ENCODE results near the gene CPT1C. TPM values are rescaled to one million over a fixed set of nuclear protein-coding genes. Genes with fewer than 3 reads are reported as not detected.

CPT1C gene
- polyA plus RNA-seq, 1 donor (not counting 4 experiments of a cell fraction or from before 2014, with no cell fraction given): 0.41 TPM

DNA sequence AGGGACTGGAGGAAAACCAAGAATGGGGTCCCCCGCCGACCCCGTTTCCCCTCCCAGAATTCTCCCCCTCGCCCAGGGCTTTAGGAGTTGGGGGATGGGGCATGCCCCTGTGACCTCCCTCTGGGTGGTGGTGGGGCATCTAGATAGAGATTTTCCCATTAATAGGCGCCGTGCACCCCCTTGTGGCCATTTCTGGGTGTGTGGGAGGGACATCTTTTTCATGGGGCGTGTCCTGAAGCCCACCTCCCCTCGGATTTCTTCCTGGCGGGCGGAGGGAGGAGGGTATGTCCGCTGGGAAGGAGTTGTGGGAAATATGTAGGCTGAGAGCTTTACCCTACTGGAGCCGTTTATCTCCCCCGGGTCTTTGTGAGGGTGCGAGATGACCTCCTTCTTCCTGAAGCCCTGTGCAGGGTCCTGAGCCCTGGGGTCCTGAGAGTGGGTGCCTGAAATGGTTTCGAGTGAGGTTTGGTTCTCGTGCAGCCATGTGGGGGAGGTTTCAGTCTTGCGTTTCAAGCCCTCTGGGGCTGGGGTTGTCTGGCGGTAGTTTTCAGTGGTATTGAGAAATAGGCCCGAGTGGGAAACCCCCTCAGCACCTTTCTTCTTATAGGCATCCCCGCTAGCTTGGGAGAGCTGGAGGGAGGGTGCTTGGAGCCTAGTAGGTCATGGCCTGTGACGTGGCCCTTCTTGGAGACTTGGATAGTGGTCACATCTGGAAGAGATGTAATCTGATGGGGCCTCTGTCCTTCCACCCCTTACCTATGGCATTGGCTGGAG is 12.8 kb upstream of the CPT1C start:
- TF ChIP-seq CTCF (optimal IDR thresholded peaks at IDR 0.05 in 1 of 3, IDR thresholded peaks at IDR 0.05 in 1 of 3, conservative IDR thresholded peaks at IDR 0.05 in 1 of 3; ENCODE audit: extremely low read depth in 1 of 3, insufficient read depth in 2 of 3, low read length in 3 of 3) (peak; percentile 59 to 77 (median 71)), EZH2 (IDR thresholded peaks at IDR 0.05; ENCODE audit: low read length) (no peak)
- peaks cover 27% of the 10 kb centered on the region for H4K20me1 ChIP-seq (ENCODE audit: control insufficient read depth, extremely low read depth, insufficient read depth, low read length)
- H2AFZ ChIP-seq (ENCODE audit: control insufficient read depth, low read length): no peak overlapping the region
- no peak for FAIRE-seq
- peaks cover 48% of the 10 kb centered on the region for H3K79me2 ChIP-seq (ENCODE audit: control insufficient read depth, insufficient read depth, low read length)
- H3K27ac ChIP-seq (ENCODE audit: control insufficient read depth, insufficient read depth, low read length): peak overlapping the region; percentile 99
- no peaks in the 10 kb centered on the region for H3K27me3 ChIP-seq (ENCODE audit: control insufficient read depth, extremely low read depth, insufficient read depth, low read length)
- peaks cover 17 to 19% of the 10 kb centered on the region in 2 experiments for H3K36me3 ChIP-seq (ENCODE audit: control insufficient read depth in 2 of 2, extremely low read depth in 1 of 2, insufficient read depth in 2 of 2, low read length in 2 of 2)
- H3K9me1 ChIP-seq (ENCODE audit: control insufficient read depth, extremely low read depth, insufficient read depth, low read length): no peaks in the 10 kb centered on the region
- dilution Hi-C loops (cut with MboI; ENCODE audit: extremely low pct_ligation_motif_present, low sequenced_read_pairs): no loop called here
- peak overlapping the region; percentile 90 to 97 (median 96) for H3K4me3 ChIP-seq (ENCODE audit: control insufficient read depth in 2 of 3, extremely low read depth in 1 of 3, insufficient read depth in 2 of 3, low read depth in 1 of 3, low read length in 3 of 3)
- H3K9me3 ChIP-seq (ENCODE audit: control insufficient read depth, low read depth, low read length): no peaks in the 10 kb centered on the region
- peak overlapping the region; percentile 99 for H3K9ac ChIP-seq (ENCODE audit: control insufficient read depth, extremely low read depth, insufficient read depth, low read length)
- DNase-seq (ENCODE audit: low read depth, low spot score): no peak
- peaks cover 24% of the 10 kb centered on the region for H3K4me1 ChIP-seq (ENCODE audit: control insufficient read depth, extremely low read depth, insufficient read depth, low read length)
- H3K4me2 ChIP-seq (ENCODE audit: control insufficient read depth, extremely low read depth, insufficient read depth, low read depth, low read length): peak overlapping the region; percentile 98

DNA sequence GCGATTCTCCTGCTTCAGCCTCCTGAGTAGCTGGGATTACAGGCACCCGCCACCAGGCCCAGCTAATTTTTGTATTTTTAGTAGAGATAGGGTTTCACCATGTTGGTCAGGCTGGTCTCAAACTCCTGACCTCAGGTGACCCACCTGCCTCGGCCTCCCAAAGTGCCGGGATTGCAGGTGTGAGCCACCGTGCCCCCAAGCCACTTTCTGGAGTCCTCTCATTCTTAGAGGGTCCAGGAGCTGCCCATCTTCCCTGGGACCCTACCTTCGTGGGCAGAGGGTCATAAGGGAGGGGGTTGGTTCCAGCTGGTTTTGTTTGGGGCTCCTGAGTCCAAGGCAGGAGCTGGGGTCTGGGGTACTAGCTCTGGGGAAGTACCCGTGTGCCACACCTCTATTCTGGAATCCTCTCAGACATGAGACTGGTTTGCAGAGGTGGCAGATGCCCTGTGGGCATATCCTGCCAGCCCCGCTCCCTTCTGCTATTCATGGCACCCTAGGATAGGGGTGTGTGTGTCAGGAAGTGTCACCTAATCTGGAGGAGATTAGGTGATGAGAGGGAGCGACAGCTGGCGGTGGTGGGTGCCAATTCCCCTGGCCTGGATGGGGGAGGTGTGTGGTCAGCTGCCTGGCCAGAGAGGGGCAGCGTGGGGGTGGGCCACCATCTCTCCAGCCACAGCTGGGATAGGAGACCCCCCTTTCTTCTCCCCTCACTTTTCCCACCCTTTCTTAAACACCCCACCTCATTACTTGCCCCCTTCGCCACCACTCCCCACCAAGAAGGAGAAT is 11.7 kb upstream of the CPT1C start:
- Histone ChIP-seq H3K4me3 (ENCODE audit: control insufficient read depth in 2 of 3, extremely low read depth in 1 of 3, insufficient read depth in 2 of 3, low read depth in 1 of 3, low read length in 3 of 3) (peak overlapping the region; percentile 2 to 20 (median 11)), H3K4me1 (ENCODE audit: control insufficient read depth, extremely low read depth, insufficient read depth, low read length) (peaks cover 24% of the 10 kb centered on the region), H3K4me2 (ENCODE audit: control insufficient read depth, extremely low read depth, insufficient read depth, low read depth, low read length) (peak overlapping the region; percentile 98)

More for the DNA sequence above, 11.7 kb upstream of the CPT1C start:
- peak overlapping the region; percentile 6 for H3K9ac ChIP-seq (ENCODE audit: control insufficient read depth, extremely low read depth, insufficient read depth, low read length)
- H3K9me3 ChIP-seq (ENCODE audit: control insufficient read depth, low read depth, low read length): no peaks in the 10 kb centered on the region
- TF ChIP-seq CTCF (optimal IDR thresholded peaks at IDR 0.05 in 1 of 3, IDR thresholded peaks at IDR 0.05 in 1 of 3, conservative IDR thresholded peaks at IDR 0.05 in 1 of 3; ENCODE audit: extremely low read depth in 1 of 3, insufficient read depth in 2 of 3, low read length in 3 of 3): no peak
- TF ChIP-seq EZH2 (IDR thresholded peaks at IDR 0.05; ENCODE audit: low read length): no peak
- H3K9me1 ChIP-seq (ENCODE audit: control insufficient read depth, extremely low read depth, insufficient read depth, low read length): no peaks in the 10 kb centered on the region
- no peak for DNase-seq (ENCODE audit: low read depth, low spot score)
- H3K36me3 ChIP-seq (ENCODE audit: control insufficient read depth in 2 of 2, extremely low read depth in 1 of 2, insufficient read depth in 2 of 2, low read length in 2 of 2): peaks cover 23 to 24% of the 10 kb centered on the region in 2 experiments
- H3K27me3 ChIP-seq (ENCODE audit: control insufficient read depth, extremely low read depth, insufficient read depth, low read length): no peaks in the 10 kb centered on the region
- no peak for FAIRE-seq
- dilution Hi-C loops (cut with MboI; ENCODE audit: extremely low pct_ligation_motif_present, low sequenced_read_pairs): no loop called here
- peaks cover 27% of the 10 kb centered on the region for H4K20me1 ChIP-seq (ENCODE audit: control insufficient read depth, extremely low read depth, insufficient read depth, low read length)
- H2AFZ ChIP-seq (ENCODE audit: control insufficient read depth, low read length): no peak overlapping the region
- H3K79me2 ChIP-seq (ENCODE audit: control insufficient read depth, insufficient read depth, low read length): peaks cover 50% of the 10 kb centered on the region
- H3K27ac ChIP-seq (ENCODE audit: control insufficient read depth, insufficient read depth, low read length): no peak overlapping the region

Measured in keratinocyte (primary cell).